ENCODE results near the gene LAGE3.

LAGE3 gene

DNA sequence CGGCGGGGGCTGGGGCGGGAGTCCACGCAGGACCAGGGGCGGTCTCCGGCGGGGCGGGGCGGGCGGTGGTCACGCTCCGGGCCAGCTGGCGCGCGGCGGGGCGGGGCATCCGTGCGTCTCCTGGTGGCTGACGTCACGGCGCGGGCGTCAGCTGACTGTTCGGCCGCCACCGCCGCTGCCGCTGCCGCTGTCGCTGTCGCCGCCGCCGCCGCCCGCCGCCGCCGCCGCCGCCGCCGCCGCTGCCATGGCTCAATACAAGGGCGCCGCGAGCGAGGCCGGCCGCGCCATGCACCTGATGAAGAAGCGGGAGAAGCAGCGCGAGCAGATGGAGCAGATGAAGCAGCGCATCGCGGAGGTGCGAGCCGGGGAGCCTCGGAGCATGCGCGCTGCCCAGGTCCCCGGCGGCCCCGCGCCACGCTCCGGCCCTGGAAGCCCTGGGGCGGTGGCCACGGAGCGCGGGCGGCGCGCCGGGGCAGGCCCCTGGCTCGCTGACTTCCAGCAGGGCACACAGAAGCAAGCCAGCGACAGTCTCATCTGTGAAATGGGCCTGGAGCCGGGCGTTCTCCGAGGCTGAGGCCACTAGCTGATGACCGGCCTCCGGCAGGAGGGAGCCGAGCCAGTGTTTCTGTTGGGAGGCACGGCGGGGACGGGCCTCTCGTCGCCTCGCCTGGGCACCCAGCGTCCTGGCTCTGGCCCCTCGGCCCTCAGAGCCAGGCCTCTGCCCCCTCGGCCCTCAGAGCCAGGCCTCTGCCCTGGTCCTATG, 34.9 kb downstream of the LAGE3 start, which contains the start of gene FAM50A:
Gene FAM50A (plus strand): TSS at position 150 of the 763 bp plus-strand sequence. CDS start 95 bp downstream, at position 245.
- CTCF ChIA-PET, result no interaction called here
- peak; percentile 87 for DNase-seq (ENCODE audit: extremely low spot score)
- TF ChIP-seq, protein P1, sequence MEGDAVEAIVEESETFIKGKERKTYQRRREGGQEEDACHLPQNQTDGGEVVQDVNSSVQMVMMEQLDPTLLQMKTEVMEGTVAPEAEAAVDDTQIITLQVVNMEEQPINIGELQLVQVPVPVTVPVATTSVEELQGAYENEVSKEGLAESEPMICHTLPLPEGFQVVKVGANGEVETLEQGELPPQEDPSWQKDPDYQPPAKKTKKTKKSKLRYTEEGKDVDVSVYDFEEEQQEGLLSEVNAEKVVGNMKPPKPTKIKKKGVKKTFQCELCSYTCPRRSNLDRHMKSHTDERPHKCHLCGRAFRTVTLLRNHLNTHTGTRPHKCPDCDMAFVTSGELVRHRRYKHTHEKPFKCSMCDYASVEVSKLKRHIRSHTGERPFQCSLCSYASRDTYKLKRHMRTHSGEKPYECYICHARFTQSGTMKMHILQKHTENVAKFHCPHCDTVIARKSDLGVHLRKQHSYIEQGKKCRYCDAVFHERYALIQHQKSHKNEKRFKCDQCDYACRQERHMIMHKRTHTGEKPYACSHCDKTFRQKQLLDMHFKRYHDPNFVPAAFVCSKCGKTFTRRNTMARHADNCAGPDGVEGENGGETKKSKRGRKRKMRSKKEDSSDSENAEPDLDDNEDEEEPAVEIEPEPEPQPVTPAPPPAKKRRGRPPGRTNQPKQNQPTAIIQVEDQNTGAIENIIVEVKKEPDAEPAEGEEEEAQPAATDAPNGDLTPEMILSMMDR (IDR thresholded peaks at IDR 0.05; ENCODE audit: control extremely low read depth, extremely low read depth, low read depth, missing control alignments), result no peak
- POLR2A ChIA-PET, result no interaction called here

DNA sequence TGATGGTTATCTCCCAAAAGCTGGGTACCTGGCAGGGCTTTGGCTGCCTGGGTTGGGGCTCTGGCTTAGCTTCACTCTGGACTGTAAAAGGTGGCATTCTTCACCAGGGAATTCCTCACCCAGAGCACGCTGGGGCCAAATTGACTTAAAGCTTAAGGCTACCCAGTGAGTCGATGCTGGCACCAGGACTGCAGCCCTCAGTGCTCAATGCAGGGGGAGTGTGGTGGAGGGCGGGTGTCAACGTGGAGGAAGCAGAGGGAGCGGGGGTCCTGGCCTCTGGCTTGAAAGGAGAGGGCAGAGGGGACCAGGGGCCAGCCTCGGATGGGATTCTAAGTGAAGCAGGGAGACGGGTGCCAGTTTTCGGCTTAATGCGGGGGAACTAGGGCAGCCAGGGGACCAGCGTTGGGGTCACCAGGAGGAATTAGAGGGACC, 35.6 kb downstream of the LAGE3 start:
- CTCF ChIA-PET, result no interaction called here
- TF ChIP-seq, protein P1 (IDR thresholded peaks at IDR 0.05; ENCODE audit: control extremely low read depth, extremely low read depth, low read depth, missing control alignments), result no peak
- DNase-seq (ENCODE audit: extremely low spot score), result no peak
- POLR2A ChIA-PET, result no interaction called here

DNA sequence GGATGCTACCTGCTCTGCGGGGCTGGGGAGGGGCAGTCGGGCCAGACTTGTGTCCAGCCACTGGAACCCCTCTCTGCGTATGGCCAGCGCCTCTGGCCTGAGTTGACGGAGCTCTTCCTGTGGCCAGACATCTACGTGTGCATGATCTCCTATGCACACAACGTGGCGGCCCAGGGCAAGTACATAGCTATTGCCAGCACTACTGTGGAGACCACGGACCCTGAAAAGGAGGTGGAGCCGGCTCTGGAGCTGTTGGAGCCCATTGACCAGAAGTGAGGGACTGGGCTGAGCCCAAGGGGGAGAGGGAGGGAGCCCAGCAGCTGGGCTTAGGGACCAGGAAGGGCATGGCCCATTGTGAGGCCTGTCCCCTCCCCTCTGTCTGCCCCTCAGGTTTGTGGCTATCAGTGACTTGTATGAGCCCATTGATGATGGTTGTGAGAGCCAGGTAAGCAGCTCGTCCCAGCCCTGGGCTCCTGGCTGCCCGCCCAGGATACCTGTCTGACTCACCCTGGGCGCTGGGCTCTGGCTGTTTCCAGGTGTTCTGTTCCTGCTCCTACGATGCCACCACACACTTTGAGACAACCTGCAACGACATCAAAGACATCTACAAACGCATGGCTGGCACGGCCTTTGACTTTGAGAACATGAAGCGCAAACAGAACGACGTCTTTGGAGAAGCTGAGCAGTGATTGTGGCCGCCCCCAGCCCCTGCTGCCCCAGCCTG, 36.9 kb downstream of the LAGE3 start:
- TF ChIP-seq, protein P1 (IDR thresholded peaks at IDR 0.05; ENCODE audit: control extremely low read depth, extremely low read depth, low read depth, missing control alignments), result no peak
- DNase-seq (ENCODE audit: extremely low spot score), result no peak
- POLR2A ChIA-PET, result no interaction called here
- CTCF ChIA-PET, result no interaction called here

DNA sequence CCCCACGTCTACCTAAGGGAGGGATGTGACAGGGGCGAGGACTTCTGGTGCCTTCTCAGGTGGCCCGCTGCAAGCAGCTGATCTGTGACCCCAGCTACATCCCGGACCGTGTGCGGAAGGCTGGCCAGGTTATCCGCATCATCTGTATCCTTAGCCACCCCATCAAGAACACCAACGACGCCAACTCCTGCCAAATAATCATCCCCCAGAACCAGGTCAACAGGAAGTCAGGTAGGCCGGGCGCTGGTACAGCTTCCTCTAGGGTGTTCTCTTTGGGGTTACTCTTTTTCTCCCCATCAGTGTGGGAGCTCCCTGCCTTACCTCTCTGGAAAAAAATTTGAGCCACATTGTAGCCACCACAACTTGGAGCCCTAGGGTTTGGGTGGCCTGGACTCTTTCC, 37.5 kb downstream of the LAGE3 start:
- POLR2A ChIA-PET, result no interaction called here
- TF ChIP-seq, protein P1 (IDR thresholded peaks at IDR 0.05; ENCODE audit: control extremely low read depth, extremely low read depth, low read depth, missing control alignments), result no peak
- DNase-seq (ENCODE audit: extremely low spot score), result no peak
- CTCF ChIA-PET, result interaction anchor here (1.3 kb wide), 1 partner anchor 61 kb away, joined by 3 read pairs; no protein-coding TSS in a partner anchor

DNA sequence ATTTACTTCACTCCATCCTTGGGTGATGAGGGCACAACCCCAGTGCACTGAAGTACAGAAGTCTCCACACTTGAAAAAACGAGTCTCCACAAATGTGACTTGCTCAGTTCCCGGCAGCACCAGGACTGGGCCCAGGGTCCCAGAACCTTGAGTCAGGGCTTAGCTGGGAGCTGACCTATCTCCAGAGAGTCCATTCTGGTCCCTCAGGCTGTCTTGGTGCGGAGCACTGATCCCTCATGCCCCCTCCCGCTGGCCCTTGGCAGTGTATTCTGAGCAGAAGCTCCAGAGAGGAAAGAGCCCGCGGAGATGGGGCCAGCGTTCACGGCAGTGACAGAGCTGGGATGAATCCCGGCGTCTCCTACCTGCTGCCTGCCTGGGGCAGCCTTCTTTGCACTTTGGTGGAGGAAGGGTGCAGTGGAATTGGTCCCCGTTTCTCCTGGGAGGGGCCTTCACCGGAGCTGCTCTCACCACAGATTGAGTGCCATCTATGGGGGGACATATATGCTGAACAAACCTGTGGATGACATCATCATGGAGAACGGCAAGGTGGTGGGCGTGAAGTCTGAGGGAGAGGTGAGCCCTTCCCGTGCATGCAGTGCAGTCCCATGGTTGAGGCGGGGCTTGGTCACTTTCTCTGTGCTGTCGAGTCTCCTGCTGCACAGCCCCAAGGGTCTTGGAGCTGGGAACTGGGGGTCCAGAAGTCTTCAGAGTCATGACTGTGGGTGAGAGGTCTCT, 38.3 kb downstream of the LAGE3 start:
- CTCF ChIA-PET, result interaction anchor here (1.3 kb wide), 1 partner anchor 61 kb away, joined by 3 read pairs; no protein-coding TSS in a partner anchor
- TF ChIP-seq, protein P1 (IDR thresholded peaks at IDR 0.05; ENCODE audit: control extremely low read depth, extremely low read depth, low read depth, missing control alignments), result no peak
- DNase-seq (ENCODE audit: extremely low spot score), result no peak
- POLR2A ChIA-PET, result no interaction called here

DNA sequence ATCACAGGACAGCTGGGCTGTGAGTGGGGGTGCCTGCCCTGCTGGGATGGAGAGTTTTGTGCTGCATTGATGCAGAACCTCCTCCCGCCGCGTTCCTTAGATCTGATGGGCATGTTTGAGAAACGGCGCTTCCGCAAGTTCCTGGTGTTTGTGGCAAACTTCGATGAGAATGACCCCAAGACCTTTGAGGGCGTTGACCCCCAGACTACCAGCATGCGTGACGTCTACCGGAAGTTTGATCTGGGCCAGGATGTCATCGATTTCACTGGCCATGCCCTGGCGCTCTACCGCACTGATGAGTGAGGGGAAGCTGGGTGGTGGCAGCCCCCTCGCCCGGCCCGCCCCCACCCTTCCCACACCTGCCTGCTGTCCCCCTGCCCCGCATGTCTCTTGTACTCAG, 39.2 kb downstream of the LAGE3 start:
- POLR2A ChIA-PET, result no interaction called here
- CTCF ChIA-PET, result interaction anchor here (1.8 kb wide), 1 partner anchor 11 kb away, joined by 7 read pairs; the partner anchor contains the start of gene ATP6AP1

More for the DNA sequence above, 39.2 kb downstream of the LAGE3 start:
- DNase-seq (ENCODE audit: extremely low spot score), result no peak
- TF ChIP-seq, protein P1 (IDR thresholded peaks at IDR 0.05; ENCODE audit: control extremely low read depth, extremely low read depth, low read depth, missing control alignments), result no peak
